WTC11 (cell line): ENCODE data around the gene SPATS2.
A peak's percentile ranks its signal among the peaks of the same experiment; 100 is the strongest.

Source experiments
- CTCF ChIP-seq: fragments of 200-600 bp; IDR thresholded peaks from 2 replicates; pipeline ENCODE4 v1.8.0; 2022; ENCODE audit warnings: antibody characterized with exemption
- ELF4 ChIP-seq: sonication (generic); formaldehyde crosslinking; IDR thresholded peaks from 2 replicates; pipeline ENCODE4 v1.8.1; 2022; ENCODE audit warnings: low read depth, mild to moderate bottlenecking, moderate library complexity, missing genetic modification reagents
- ESRRA ChIP-seq: sonication (generic); formaldehyde crosslinking; IDR thresholded peaks from 2 replicates; pipeline ENCODE4 v1.8.1; 2022; ENCODE audit warnings: mild to moderate bottlenecking, missing genetic modification reagents, borderline replicate concordance
- NR2C2 ChIP-seq: sonication (generic); formaldehyde crosslinking; IDR thresholded peaks from 2 replicates; pipeline ENCODE4 v1.8.0; 2022; ENCODE audit warnings: mild to moderate bottlenecking, missing genetic modification reagents
- SP1 ChIP-seq: sonication (generic); formaldehyde crosslinking; conservative IDR thresholded peaks from 2 replicates; pipeline ENCODE4 v1.8.1; 2022; ENCODE audit warnings: missing genetic modification reagents
- TEAD1 ChIP-seq: sonication (generic); formaldehyde crosslinking; IDR thresholded peaks from 2 replicates; pipeline ENCODE4 v1.8.0; 2022; ENCODE audit warnings: mild to moderate bottlenecking, missing genetic modification reagents
- USF1 ChIP-seq: sonication (generic); formaldehyde crosslinking; IDR thresholded peaks from 2 replicates; pipeline ENCODE4 v1.8.0; 2022; ENCODE audit warnings: mild to moderate bottlenecking, missing genetic modification reagents
- ZNF317 ChIP-seq: sonication (generic); formaldehyde crosslinking; IDR thresholded peaks from 2 replicates; pipeline ENCODE4 v1.8.1; 2023; ENCODE audit warnings: low read depth, mild to moderate bottlenecking, moderate library complexity, missing genetic modification reagents, borderline replicate concordance

- 0 out of 2 replicates have a peak, but pooled peaks have one; percentile 25 for TF ChIP-seq ESRRA
- TF ChIP-seq NR2C2 (CRISPR knock-in tag): no peak
- no peak for TF ChIP-seq CTCF
- no peak for TF ChIP-seq ELF4 (CRISPR knock-in tag)
- TF ChIP-seq ZNF317 (CRISPR knock-in tag): no peak
- TF ChIP-seq TEAD1 (CRISPR knock-in tag): no peak
- TF ChIP-seq SP1 (CRISPR knock-in tag): no peak
- no peak for TF ChIP-seq USF1
Observed at GRCh38 chr12:49323524-49324097, 43.7 kb upstream of the SPATS2 start.
